Erythroblast (primary cell): Measurements from ENCODE around the gene RNF115.

Experiments
- GATA1 ChIP-seq: IDR thresholded peaks from 2 replicates; pipeline ENCODE4 v1.6.1; 2011; ENCODE audit warnings: low read depth, mild to moderate bottlenecking, control low read depth, low read length, moderate library complexity
- POLR2A ChIP-seq: IDR thresholded peaks from 2 replicates; pipeline ENCODE4 v1.6.1; 2011; ENCODE audit warnings: mild to moderate bottlenecking, low read length

DNA sequence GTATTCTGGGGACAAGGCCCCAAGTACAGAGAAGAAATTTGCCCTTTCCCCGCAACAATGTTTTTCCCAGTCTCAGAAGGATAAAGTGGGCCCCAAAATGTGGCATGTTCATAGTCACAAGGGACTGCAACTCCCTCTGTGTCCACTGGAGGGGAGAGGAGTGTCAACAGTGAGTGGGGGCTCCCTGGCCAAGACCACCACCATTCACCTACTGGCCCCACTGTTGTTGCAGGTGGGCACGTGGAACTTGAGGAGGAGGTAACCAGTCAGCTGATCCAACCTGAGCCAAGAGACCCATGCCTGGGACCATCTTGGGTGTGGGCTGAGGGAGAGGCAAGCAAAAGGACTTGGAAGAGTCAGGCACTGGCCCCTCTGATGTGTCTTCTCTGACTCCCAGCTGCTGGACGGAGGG is 22.3 kb upstream of the RNF115 start:
- no peak for TF ChIP-seq POLR2A
- no peak for TF ChIP-seq GATA1
